Nephron (organoid): Measurements from ENCODE around the gene FLG2.

ENCODE experiments used
- H3K27ac Mint-ChIP-seq, 3 experiments: 2 replicates each; pipeline ENCODE4 v1.8.0; 2020; ENCODE audit warnings: mixed read lengths in 3 of 3, mild to moderate bottlenecking in 2 of 3, moderate library complexity in 1 of 3
- H3K27me3 Mint-ChIP-seq: 2 replicates; pipeline ENCODE4 v1.8.0; 2021; ENCODE audit warnings: low read depth, mild to moderate bottlenecking, moderate library complexity, mixed read lengths
- H3K36me3 Mint-ChIP-seq: 2 replicates; pipeline ENCODE4 v1.8.0; 2020; ENCODE audit warnings: low read depth, mixed read lengths
- H3K4me1 Mint-ChIP-seq: 2 replicates; pipeline ENCODE4 v1.8.0; 2020; ENCODE audit warnings: mixed read lengths
- H3K4me3 Mint-ChIP-seq, 3 experiments: 2 replicates each; pipeline ENCODE4 v1.8.0; 2020; ENCODE audit warnings: mild to moderate bottlenecking in 3 of 3, mixed read lengths in 3 of 3, moderate library complexity in 2 of 3
- H3K9me3 Mint-ChIP-seq: 2 replicates; pipeline ENCODE4 v1.8.0; 2020; ENCODE audit warnings: mixed read lengths
- TF ChIP-seq, protein P1 (sequence below), 3 experiments: fragments of 200-600 bp; sonication (generic); IDR thresholded peaks; one replicate each; pipeline ENCODE4 v1.5.0; 2021; ENCODE audit warnings: antibody characterized with exemption in 3 of 3; ENCODE audit not compliant: unreplicated experiment in 3 of 3

FLG2 gene

DNA sequence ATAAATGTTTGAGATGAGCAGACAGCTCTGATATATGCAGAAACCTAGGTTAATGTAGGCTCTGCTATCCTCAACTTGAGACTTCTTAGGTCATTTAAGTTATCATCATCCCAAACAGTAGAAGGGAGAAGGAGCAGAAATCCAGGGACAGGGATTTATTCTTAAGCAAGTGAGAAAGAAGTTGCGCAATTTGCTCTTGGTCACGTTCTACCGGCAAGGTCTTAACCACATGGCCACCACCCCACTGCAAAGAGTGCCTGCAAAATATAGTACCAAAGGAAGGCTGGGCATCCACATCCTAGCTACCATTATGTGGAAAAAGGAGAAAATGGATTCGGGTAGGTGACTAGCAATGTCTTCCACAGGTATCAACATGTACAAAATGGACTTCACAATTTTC, 29.1 kb upstream of the FLG2 start:
- TF ChIP-seq, protein P1, sequence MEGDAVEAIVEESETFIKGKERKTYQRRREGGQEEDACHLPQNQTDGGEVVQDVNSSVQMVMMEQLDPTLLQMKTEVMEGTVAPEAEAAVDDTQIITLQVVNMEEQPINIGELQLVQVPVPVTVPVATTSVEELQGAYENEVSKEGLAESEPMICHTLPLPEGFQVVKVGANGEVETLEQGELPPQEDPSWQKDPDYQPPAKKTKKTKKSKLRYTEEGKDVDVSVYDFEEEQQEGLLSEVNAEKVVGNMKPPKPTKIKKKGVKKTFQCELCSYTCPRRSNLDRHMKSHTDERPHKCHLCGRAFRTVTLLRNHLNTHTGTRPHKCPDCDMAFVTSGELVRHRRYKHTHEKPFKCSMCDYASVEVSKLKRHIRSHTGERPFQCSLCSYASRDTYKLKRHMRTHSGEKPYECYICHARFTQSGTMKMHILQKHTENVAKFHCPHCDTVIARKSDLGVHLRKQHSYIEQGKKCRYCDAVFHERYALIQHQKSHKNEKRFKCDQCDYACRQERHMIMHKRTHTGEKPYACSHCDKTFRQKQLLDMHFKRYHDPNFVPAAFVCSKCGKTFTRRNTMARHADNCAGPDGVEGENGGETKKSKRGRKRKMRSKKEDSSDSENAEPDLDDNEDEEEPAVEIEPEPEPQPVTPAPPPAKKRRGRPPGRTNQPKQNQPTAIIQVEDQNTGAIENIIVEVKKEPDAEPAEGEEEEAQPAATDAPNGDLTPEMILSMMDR (IDR thresholded peaks at IDR 0.05; ENCODE audit: unreplicated experiment in 3 of 3): no peak
- no peaks in the 10 kb centered on the region for H3K4me1 Mint-ChIP-seq
- no peak overlapping the region for H3K4me3 Mint-ChIP-seq

DNA sequence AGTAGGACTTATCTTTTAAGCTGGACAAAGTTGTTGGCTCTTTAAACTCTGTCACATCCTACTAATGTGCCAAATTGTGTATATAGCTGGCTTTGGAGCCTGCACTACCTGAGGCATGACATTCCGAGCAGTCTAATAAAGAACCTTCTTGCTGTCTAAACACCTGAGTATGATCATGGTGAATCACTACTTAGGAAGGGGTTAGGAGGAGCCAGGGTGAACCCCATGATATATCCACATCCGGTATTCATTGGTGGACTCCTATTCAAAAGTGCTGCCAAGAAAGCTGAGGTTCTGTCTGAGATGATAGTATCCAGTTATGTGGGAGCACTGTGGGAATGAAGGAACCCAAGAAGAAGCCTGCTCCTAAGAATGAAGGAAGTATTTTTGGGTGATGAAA, 27.1 kb upstream of the FLG2 start:
- H3K9me3 Mint-ChIP-seq: peaks cover 24% of the 10 kb centered on the region
- H3K4me1 Mint-ChIP-seq: no peaks in the 10 kb centered on the region
- H3K27me3 Mint-ChIP-seq: no peaks in the 10 kb centered on the region
- no peaks in the 10 kb centered on the region for H3K36me3 Mint-ChIP-seq
- H3K4me3 Mint-ChIP-seq: no peak overlapping the region
- no peak overlapping the region for H3K27ac Mint-ChIP-seq
- TF ChIP-seq, protein P1 (IDR thresholded peaks at IDR 0.05; ENCODE audit: unreplicated experiment in 3 of 3): no peak

More for the DNA sequence above, 29.1 kb upstream of the FLG2 start:
- no peaks in the 10 kb centered on the region for H3K27me3 Mint-ChIP-seq
- H3K27ac Mint-ChIP-seq: no peak overlapping the region
- no peaks in the 10 kb centered on the region for H3K36me3 Mint-ChIP-seq
- H3K9me3 Mint-ChIP-seq: peaks cover 28% of the 10 kb centered on the region

DNA sequence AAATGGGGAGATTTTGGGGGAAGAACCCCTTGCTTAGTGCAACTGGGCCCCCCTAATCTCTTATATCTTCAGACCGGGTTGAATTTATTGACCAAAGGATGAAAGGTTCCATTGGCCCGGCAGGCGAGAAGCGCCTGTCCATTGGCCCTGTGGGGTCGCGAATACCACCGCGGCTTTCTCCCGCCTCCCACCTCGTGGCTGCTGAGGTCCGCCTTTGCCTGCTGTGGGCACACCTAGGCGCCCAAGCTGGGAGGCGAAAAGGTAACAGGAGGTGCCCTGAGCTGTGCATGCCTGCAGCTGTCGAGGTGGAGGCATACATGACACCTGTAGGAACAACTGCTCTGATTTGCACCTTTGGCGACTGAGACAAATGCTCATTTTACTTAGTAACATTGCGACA, 21.1 kb upstream of the FLG2 start:
- peaks cover 36% of the 10 kb centered on the region for H3K9me3 Mint-ChIP-seq
- no peaks in the 10 kb centered on the region for H3K27me3 Mint-ChIP-seq
- H3K4me3 Mint-ChIP-seq: no peak overlapping the region
- TF ChIP-seq, protein P1 (IDR thresholded peaks at IDR 0.05; ENCODE audit: unreplicated experiment in 3 of 3): no peak
- no peaks in the 10 kb centered on the region for H3K4me1 Mint-ChIP-seq
- no peaks in the 10 kb centered on the region for H3K36me3 Mint-ChIP-seq
- no peak overlapping the region for H3K27ac Mint-ChIP-seq

DNA sequence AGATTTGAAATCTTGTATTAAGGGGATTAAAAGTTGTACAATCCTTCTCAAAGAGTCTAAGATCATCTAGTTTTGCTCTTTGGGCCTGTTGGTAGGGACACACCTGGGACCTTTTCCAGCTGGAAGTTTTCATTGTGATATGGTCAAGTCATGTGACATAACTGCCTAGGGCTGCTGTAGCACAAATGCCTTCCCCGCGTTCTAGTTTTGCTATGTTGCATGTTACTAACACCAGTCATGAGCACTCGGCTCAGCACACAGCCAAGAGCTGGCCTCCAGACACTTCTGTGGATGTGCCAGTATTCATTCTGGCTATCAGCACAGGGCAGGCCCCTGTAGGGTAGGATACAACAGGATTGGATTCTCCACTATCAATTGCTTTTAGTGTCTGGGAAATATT, 14.6 kb upstream of the FLG2 start:
- Mint-ChIP-seq H3K27ac (no peak overlapping the region), H3K9me3 (peaks cover 36% of the 10 kb centered on the region), H3K4me1 (no peaks in the 10 kb centered on the region), H3K36me3 (no peaks in the 10 kb centered on the region), H3K27me3 (no peaks in the 10 kb centered on the region), H3K4me3 (no peak overlapping the region)
- TF ChIP-seq, protein P1 (IDR thresholded peaks at IDR 0.05; ENCODE audit: unreplicated experiment in 3 of 3): no peak

DNA sequence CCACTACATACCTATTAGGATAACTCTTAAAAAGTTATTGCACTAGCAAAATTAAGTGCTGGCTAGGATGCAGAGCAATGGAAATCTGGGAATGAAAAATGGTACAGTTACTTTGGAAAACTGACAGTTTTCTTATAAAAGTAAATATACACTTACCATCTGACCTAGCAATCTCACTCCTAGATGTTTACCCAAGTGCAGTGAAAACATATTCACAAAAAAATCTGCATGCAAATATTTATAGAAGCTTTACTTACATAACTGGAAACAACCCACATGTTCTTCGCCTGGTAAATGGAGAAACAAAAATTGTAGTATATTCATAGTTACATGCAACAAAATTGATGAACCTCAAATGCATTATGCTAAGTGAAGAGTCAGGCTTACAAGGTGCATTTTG, 12.9 kb upstream of the FLG2 start:
- Mint-ChIP-seq H3K9me3 (peaks cover 34% of the 10 kb centered on the region), H3K36me3 (no peaks in the 10 kb centered on the region), H3K4me3 (no peak overlapping the region), H3K4me1 (no peaks in the 10 kb centered on the region), H3K27ac (no peak overlapping the region), H3K27me3 (no peaks in the 10 kb centered on the region)
- TF ChIP-seq, protein P1 (IDR thresholded peaks at IDR 0.05; ENCODE audit: unreplicated experiment in 3 of 3): no peak

DNA sequence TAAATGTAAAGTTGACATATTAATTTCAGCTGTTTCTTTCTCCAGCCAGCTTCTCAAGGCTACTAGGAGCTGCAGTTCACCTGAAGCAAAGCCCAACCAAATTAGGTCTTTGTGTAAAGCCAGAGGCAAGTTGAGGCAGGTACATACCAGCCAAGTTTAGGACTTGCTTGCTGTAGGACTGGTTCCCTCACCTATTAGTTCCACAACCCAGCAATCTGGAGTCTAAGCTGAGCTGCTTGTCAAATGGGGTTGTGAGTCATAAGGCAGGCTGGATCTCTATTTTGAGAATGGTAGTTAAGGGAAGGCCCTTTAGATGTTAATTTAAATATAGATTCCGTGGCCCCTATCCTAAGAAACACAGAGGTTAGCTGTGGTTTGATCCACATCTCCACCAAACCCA, 7.6 kb upstream of the FLG2 start:
- Mint-ChIP-seq H3K4me1 (no peaks in the 10 kb centered on the region), H3K9me3 (peaks cover 18% of the 10 kb centered on the region), H3K4me3 (no peak overlapping the region), H3K27ac (no peak overlapping the region), H3K36me3 (no peaks in the 10 kb centered on the region), H3K27me3 (no peaks in the 10 kb centered on the region)
- TF ChIP-seq, protein P1 (IDR thresholded peaks at IDR 0.05; ENCODE audit: unreplicated experiment in 3 of 3): no peak
